Endothelial cell of umbilical vein (primary cell): ENCODE data around the gene CAMK2B. TPM values are rescaled to one million over a fixed set of nuclear protein-coding genes. Genes with fewer than 3 reads are reported as not detected.

Experiments used
- BruUV-seq: library from RNA; stranded (reverse); fragments of 400-500 nt; replicated peaks from 2 replicates; lab custom pipeline; 2021; lab: Mats Ljungman, UMichigan
- CTCF ChIA-PET: fragments of 300-600, 350-600 bp; sonication (Branson Sonifier 250); formaldehyde crosslinking; loops from one replicate; lab custom pipeline; 2021; ENCODE audit warnings: antibody characterized with exemption, inconsistent platforms; lab: Charles Lee
- POLR2A ChIA-PET: fragments of 300-600, 350-600 bp; sonication (Branson Sonifier 250); formaldehyde crosslinking; loops from one replicate; lab custom pipeline; 2021; ENCODE audit warnings: antibody characterized with exemption, inconsistent platforms; lab: Charles Lee
- DNase-seq: peaks from one replicate; pipeline ENCODE4 v3.0.0-alpha.2; 2011; ENCODE audit warnings: low read depth, low spot score
- FAIRE-seq: peaks from 2 replicates; lab custom pipeline; 2011; peaks lifted over from hg19 to GRCh38; lab: Jason Lieb, UNC
- H2AFZ ChIP-seq: 2 replicates; pipeline ENCODE4 v1.6.0; 2012; ENCODE audit warnings: low read depth, low read length, control low read depth, inconsistent platforms
- H3K27ac ChIP-seq: 2 replicates; pipeline ENCODE4 v1.5.1; 2011; ENCODE audit warnings: low read depth, mild to moderate bottlenecking, control low read depth, low read length, moderate library complexity; ENCODE audit not compliant: insufficient read depth
- H3K27me3 ChIP-seq, 2 experiments: 2 replicates each; pipeline versions ENCODE4 v1.6.0 to v1.6.1; 2011; ENCODE audit warnings: low read length in 2 of 2, mixed read lengths in 1 of 2; ENCODE audit not compliant: control insufficient read depth in 2 of 2, insufficient read depth in 2 of 2
- H3K36me3 ChIP-seq, 2 experiments: 2 replicates in 1 of 2; 3 replicates in 1 of 2; pipeline ENCODE4 v1.5.1; 2011; ENCODE audit warnings: low read length in 2 of 2, mild to moderate bottlenecking in 1 of 2, moderate library complexity in 1 of 2; ENCODE audit not compliant: control insufficient read depth in 2 of 2, insufficient read depth in 2 of 2; ENCODE audit errors: extremely low read depth in 1 of 2
- H3K4me1 ChIP-seq: 3 replicates; pipeline ENCODE4 v1.5.1; 2011; ENCODE audit warnings: mild to moderate bottlenecking, low read length; ENCODE audit not compliant: control insufficient read depth, insufficient read depth; ENCODE audit errors: extremely low read depth
- H3K4me2 ChIP-seq: 2 replicates; pipeline ENCODE4 v1.6.1; 2011; ENCODE audit warnings: low read length, control low read depth, mixed read lengths; ENCODE audit not compliant: insufficient read depth
- H3K4me3 ChIP-seq, 3 experiments: fragments of 200-600 bp in 1 of 3; sonication (generic), shearing (Covaris generic) in 1 of 3; replicated peaks in 1 of 3; 2 replicates each; pipeline ENCODE4 v1.5.1; 2011 to 2016; ENCODE audit warnings: control low read depth in 3 of 3, low read length in 3 of 3, mild to moderate bottlenecking in 2 of 3, inconsistent platforms in 1 of 3, low read depth in 1 of 3, moderate library complexity in 1 of 3; ENCODE audit not compliant: insufficient read depth in 1 of 3
- H3K79me2 ChIP-seq: 2 replicates; pipeline ENCODE4 v1.6.0; 2012; ENCODE audit warnings: low read length, inconsistent platforms; ENCODE audit not compliant: control insufficient read depth, insufficient read depth
- H3K9ac ChIP-seq: replicated peaks from 2 replicates; pipeline ENCODE3; 2011; ENCODE audit warnings: low read length, control low read depth; ENCODE audit not compliant: insufficient read depth; ENCODE audit errors: extremely low read depth
- H3K9me1 ChIP-seq: replicated peaks from 3 replicates; pipeline ENCODE4 v1.6.0; 2011; ENCODE audit warnings: mild to moderate bottlenecking, low read length; ENCODE audit not compliant: control insufficient read depth, insufficient read depth; ENCODE audit errors: extremely low read depth
- H3K9me3 ChIP-seq: replicated peaks from 2 replicates; pipeline ENCODE4 v1.5.1; 2012; ENCODE audit warnings: low read length, inconsistent platforms; ENCODE audit not compliant: control insufficient read depth, insufficient read depth
- H4K20me1 ChIP-seq: replicated peaks from 2 replicates; pipeline ENCODE3; 2011; ENCODE audit warnings: mild to moderate bottlenecking, low read length; ENCODE audit not compliant: control insufficient read depth, insufficient read depth; ENCODE audit errors: extremely low read depth
- CTCF ChIP-seq, 2 donors: IDR thresholded peaks; 1 replicate in 1 of 2; 2 replicates in 1 of 2; pipeline ENCODE4 v1.5.1; 2011; ENCODE audit warnings: low read length in 2 of 2, mild to moderate bottlenecking in 2 of 2, moderate library complexity in 2 of 2, control low read depth in 1 of 2, inconsistent platforms in 1 of 2, low read depth in 1 of 2; ENCODE audit not compliant: insufficient read depth in 1 of 2; ENCODE audit errors: extremely low read depth in 1 of 2
- EZH2 ChIP-seq: IDR thresholded peaks from 2 replicates; pipeline ENCODE4 v1.6.1; 2012; ENCODE audit warnings: borderline replicate concordance, low read depth, mild to moderate bottlenecking, moderate library complexity, low read length, inconsistent platforms; ENCODE audit not compliant: severe bottlenecking
- FOS ChIP-seq: IDR thresholded peaks from 2 replicates; pipeline ENCODE4 v1.6.1; 2011; ENCODE audit warnings: mild to moderate bottlenecking, low read length, moderate library complexity, borderline replicate concordance; ENCODE audit not compliant: insufficient read depth
- GATA2 ChIP-seq: IDR thresholded peaks from 2 replicates; pipeline ENCODE4 v1.7.0; 2011; ENCODE audit warnings: low read depth, mild to moderate bottlenecking, moderate library complexity, mixed read lengths, low read length; ENCODE audit not compliant: insufficient read length, insufficient read depth
- JUN ChIP-seq: IDR thresholded peaks from 2 replicates; pipeline ENCODE4 v1.6.1; 2011; ENCODE audit warnings: borderline replicate concordance, low read depth; ENCODE audit not compliant: insufficient read length, insufficient read depth
- MAX ChIP-seq: IDR thresholded peaks from 2 replicates; pipeline ENCODE4 v1.6.1; 2011; ENCODE audit not compliant: insufficient read depth, insufficient read length
- MYC ChIP-seq: IDR thresholded peaks from one replicate; pipeline ENCODE4 v1.6.1; 2011; ENCODE audit warnings: mild to moderate bottlenecking, low read depth, low read length
- POLR2A ChIP-seq: IDR thresholded peaks from 2 replicates; pipeline ENCODE4 v1.6.1; 2012; ENCODE audit warnings: low read depth, mild to moderate bottlenecking, control low read depth, low read length
- POLR2AphosphoS5 ChIP-seq: IDR thresholded peaks from 2 replicates; pipeline ENCODE4 v1.6.1; 2012; ENCODE audit warnings: low read depth, mild to moderate bottlenecking, control low read depth, low read length, moderate library complexity; ENCODE audit not compliant: insufficient read depth
- dilution Hi-C: fragments of 300-500 bp; cut with MboI; formaldehyde crosslinking; loops from one replicate; pipeline ENCODE4 v1.15.0; 2019; ENCODE audit warnings: low sequenced_read_pairs; ENCODE audit not compliant: extremely low pct_ligation_motif_present
- intact Hi-C: fragments of 100-400 bp; cut with micrococcal nuclease; formaldehyde crosslinking; loops from one replicate; pipeline ENCODE4 v1.10.0; 2022
- polyA plus RNA-seq, 4 experiments: library from polyadenylated mRNA; depleted of rRNA in 3 of 4; stranded (reverse) in 3 of 4; unstranded in 1 of 4; fragments of >200 nt; gene quantifications; 2 replicates each; pipeline versions ENCODE4 v1.2.1 to v1.2.3, GENCODE V29; 2011 to 2012; ENCODE audit warnings: missing spikeins in 1 of 4
- total RNA-seq: library from RNA; stranded (reverse); gene quantifications from 2 replicates; pipeline ENCODE4 v1.2.3, GENCODE V29; 2021

Gene CAMK2B
- total and polyA plus RNA-seq, 2 donors (not counting 3 experiments of a cell fraction or from before 2014, with no cell fraction given), result 0.57 to 1.6 TPM

- no peaks in the 10 kb centered on the region for H3K27me3 ChIP-seq
- no peaks in the 10 kb centered on the region for H3K79me2 ChIP-seq
- no peak overlapping the region for H3K4me3 ChIP-seq
- POLR2A ChIA-PET, result no interaction called here
- no peak overlapping the region for H3K27ac ChIP-seq
- H3K4me2 ChIP-seq, result no peak overlapping the region
- no peak for DNase-seq
- H2AFZ ChIP-seq, result no peak overlapping the region
- H3K9me1 ChIP-seq, result no peaks in the 10 kb centered on the region
- intact Hi-C loops (no loop called here), dilution Hi-C loops (no loop called here)
- H3K36me3 ChIP-seq, result no peaks in the 10 kb centered on the region
- no peak for TF ChIP-seq MAX
- no peak for TF ChIP-seq JUN
- no peak for TF ChIP-seq CTCF (IDR thresholded peaks at IDR 0.05; ENCODE audit: extremely low read depth in 1 of 2, insufficient read depth in 1 of 2, low read depth in 1 of 2, low read length in 2 of 2)
- no peak for TF ChIP-seq MYC
- no peak for TF ChIP-seq FOS
- no peak for TF ChIP-seq POLR2AphosphoS5
- TF ChIP-seq POLR2A, result no peak
- no peak for TF ChIP-seq GATA2
- TF ChIP-seq EZH2, result no peak
- no peaks in the 10 kb centered on the region for H4K20me1 ChIP-seq
- no peaks in the 10 kb centered on the region for H3K4me1 ChIP-seq
- CTCF ChIA-PET, result interaction anchor here (1.5 kb wide), 1 partner anchor 17 kb away, joined by 8 read pairs; no protein-coding TSS in a partner anchor
- H3K9ac ChIP-seq, result no peak overlapping the region
- BruUV-seq, result no TSS peak
- no peak for FAIRE-seq
- H3K9me3 ChIP-seq, result no peaks in the 10 kb centered on the region
These were observed 101.9 kb downstream of the CAMK2B start for GRCh38 chr7:44223362-44224079.
